GM23338 (cell line): Measurements from ENCODE around the gene ZNF808. TPM values are rescaled to one million over a fixed set of nuclear protein-coding genes. Genes with fewer than 3 reads are reported as not detected.
"Not testable (repeated sequence)": the region's sequence is repeated elsewhere in the genome, so short reads cannot be mapped to it uniquely, and the experiment has no call there.

Source experiments
- ATAC-seq: fragments of 200-7000 bp; cut with Tn5 transposase; 3 replicates; pipeline ENCODE4 v1.9.1; 2020
- DNase-seq: peaks from one replicate; pipeline ENCODE4 v3.0.0-alpha.2; 2015; ENCODE audit warnings: low spot score
- H2AFZ ChIP-seq: fragments of 200-600 bp; sonication (generic); 2 replicates; pipeline ENCODE4 v1.8.0; 2016; ENCODE audit warnings: antibody characterized with exemption, mild to moderate bottlenecking, moderate library complexity
- H3F3A ChIP-seq: fragments of 200-600 bp; sonication (generic); replicated peaks from 2 replicates; pipeline ENCODE4 v1.8.0; 2017; ENCODE audit warnings: antibody characterized with exemption, mixed run types, low read depth
- H3K27ac ChIP-seq: fragments of 200-600 bp; sonication (generic); 2 replicates; pipeline ENCODE4 v1.6.1; 2016; ENCODE audit warnings: low read depth
- H3K27me3 ChIP-seq: fragments of 200-600 bp; sonication (generic); 2 replicates; pipeline ENCODE4 v1.8.0; 2016; ENCODE audit warnings: mild to moderate bottlenecking, mixed run types, moderate library complexity; ENCODE audit not compliant: insufficient read depth
- H3K36me3 ChIP-seq: fragments of 200-600 bp; sonication (generic); 2 replicates; pipeline ENCODE4 v1.8.0; 2016; ENCODE audit warnings: mild to moderate bottlenecking; ENCODE audit not compliant: insufficient read depth
- H3K4me1 ChIP-seq: fragments of 200-600 bp; sonication (generic); 2 replicates; pipeline ENCODE4 v1.8.0; 2016; ENCODE audit warnings: mild to moderate bottlenecking, moderate library complexity; ENCODE audit not compliant: insufficient read depth
- H3K4me2 ChIP-seq: fragments of 200-600 bp; sonication (generic); 2 replicates; pipeline ENCODE4 v1.7.1; 2017; ENCODE audit warnings: mixed run types
- H3K4me3 ChIP-seq: fragments of 200-600 bp; sonication (generic); 2 replicates; pipeline ENCODE4 v1.6.1; 2016; ENCODE audit warnings: mixed run types
- H3K79me2 ChIP-seq: fragments of 200-600 bp; sonication (generic); replicated peaks from 2 replicates; pipeline ENCODE4 v1.8.0; 2017; ENCODE audit warnings: mild to moderate bottlenecking; ENCODE audit not compliant: insufficient read depth
- H3K9me2 ChIP-seq: fragments of 200-600 bp; sonication (generic); 2 replicates; pipeline ENCODE4 v1.8.0; 2017; ENCODE audit not compliant: insufficient read depth
- H4K20me1 ChIP-seq: fragments of 200-600 bp; sonication (generic); replicated peaks from 2 replicates; pipeline ENCODE4 v1.8.0; 2017; ENCODE audit warnings: mild to moderate bottlenecking; ENCODE audit not compliant: insufficient read depth
- H3K27ac Mint-ChIP-seq: 2 replicates; pipeline ENCODE4 v1.8.0; 2020; ENCODE audit warnings: inconsistent platforms, mild to moderate bottlenecking, moderate library complexity, mixed read lengths
- H3K27me3 Mint-ChIP-seq: 3 replicates; pipeline ENCODE4 v1.8.0; 2022; ENCODE audit warnings: low read depth, mild to moderate bottlenecking, moderate library complexity, mixed read lengths, inconsistent platforms; ENCODE audit not compliant: insufficient read depth, poor library complexity
- H3K36me3 Mint-ChIP-seq: 3 replicates; pipeline ENCODE4 v1.8.0; 2021; ENCODE audit warnings: low read depth, mild to moderate bottlenecking, inconsistent platforms, moderate library complexity, mixed read lengths
- H3K4me1 Mint-ChIP-seq: 3 replicates; pipeline ENCODE4 v1.8.0; 2020; ENCODE audit warnings: mild to moderate bottlenecking, inconsistent platforms, mixed read lengths
- H3K4me3 Mint-ChIP-seq: 3 replicates; pipeline ENCODE4 v1.8.0; 2021; ENCODE audit warnings: moderate library complexity, mild to moderate bottlenecking, inconsistent platforms, mixed read lengths
- H3K9me3 Mint-ChIP-seq: 3 replicates; pipeline ENCODE4 v1.8.0; 2020; ENCODE audit warnings: moderate library complexity, mild to moderate bottlenecking, inconsistent platforms, mixed read lengths
- NANOG ChIP-seq: IDR thresholded peaks from 2 replicates; pipeline ENCODE4 v1.6.1; 2016; ENCODE audit warnings: antibody characterized with exemption, borderline replicate concordance
- POLR2AphosphoS5 ChIP-seq: IDR thresholded peaks from 2 replicates; pipeline ENCODE4 v1.6.1; 2016; ENCODE audit warnings: antibody characterized with exemption, low read depth
- polyA plus RNA-seq: library from polyadenylated mRNA; unstranded; fragments of >200 nt; fragmentation: Nextera tagmentation; extraction: Ambion mirVana; gene quantifications from 2 replicates; pipeline ENCODE4 v1.2.1, GENCODE V29; 2016
- total RNA-seq: library from RNA; depleted of rRNA; stranded (reverse); fragments of >200 nt; shearing (Covaris generic); gene quantifications from 2 replicates; pipeline ENCODE4 v1.2.3, GENCODE V29; 2014
- TF ChIP-seq, protein P1 (sequence below), 2 experiments: fragments of 200-600 bp in 1 of 2; sonication (generic) in 1 of 2; conservative IDR thresholded peaks; 2 replicates each; pipeline versions ENCODE4 v1.5.1 to v1.6.1; 2016 to 2017; ENCODE audit warnings: antibody characterized with exemption in 2 of 2, low read depth in 2 of 2, mild to moderate bottlenecking in 2 of 2, moderate library complexity in 1 of 2
- TF ChIP-seq, protein P2 (sequence below): IDR thresholded peaks from 2 replicates; pipeline ENCODE4 v1.6.1; 2016; ENCODE audit warnings: antibody characterized with exemption

The ZNF808 gene
- total and polyA plus RNA-seq, 2 experiments from 2014 or later: 10.5 to 32.1 TPM

DNA sequence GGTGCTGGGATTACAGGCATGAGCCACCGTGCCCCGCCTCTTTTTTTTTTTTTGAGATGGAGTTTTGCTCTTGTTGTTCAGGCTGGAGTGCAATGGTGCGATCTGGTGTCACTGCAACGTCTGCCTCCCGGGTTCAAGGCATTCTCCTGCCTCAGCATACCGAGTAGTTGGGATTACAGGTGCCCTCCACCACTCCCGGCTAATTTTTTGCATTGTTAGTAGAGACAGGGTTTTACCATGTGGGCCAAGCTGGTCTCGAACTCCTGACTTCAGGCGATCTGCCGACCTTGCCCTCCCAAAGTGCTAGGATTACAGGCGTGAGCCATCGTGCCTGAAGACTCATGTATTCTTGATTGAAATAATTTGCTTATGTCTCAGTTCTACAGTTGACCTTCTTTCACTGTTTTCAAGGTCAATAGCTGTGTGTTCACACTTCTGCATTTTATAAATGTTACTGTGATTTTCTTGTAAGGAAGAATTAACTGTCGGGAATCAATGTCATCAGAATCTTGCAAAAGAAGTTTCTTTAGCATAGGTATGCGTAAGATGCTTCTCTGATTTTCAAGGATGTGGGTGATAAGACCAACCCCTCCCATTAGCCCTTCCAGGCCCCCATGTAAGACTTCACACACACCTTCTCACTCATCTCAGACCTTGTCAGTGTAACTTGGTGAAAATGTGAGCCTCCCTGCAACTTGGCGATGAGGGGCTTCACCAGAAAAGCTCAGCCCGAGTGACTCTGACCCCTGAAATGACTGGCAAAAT, 29.9 kb downstream of the ZNF808 start:
- no peak overlapping the region for H3K4me3 ChIP-seq
- no peak overlapping the region for H3K4me3 Mint-ChIP-seq
- peaks cover 31% of the 10 kb centered on the region for H3K36me3 ChIP-seq

DNA sequence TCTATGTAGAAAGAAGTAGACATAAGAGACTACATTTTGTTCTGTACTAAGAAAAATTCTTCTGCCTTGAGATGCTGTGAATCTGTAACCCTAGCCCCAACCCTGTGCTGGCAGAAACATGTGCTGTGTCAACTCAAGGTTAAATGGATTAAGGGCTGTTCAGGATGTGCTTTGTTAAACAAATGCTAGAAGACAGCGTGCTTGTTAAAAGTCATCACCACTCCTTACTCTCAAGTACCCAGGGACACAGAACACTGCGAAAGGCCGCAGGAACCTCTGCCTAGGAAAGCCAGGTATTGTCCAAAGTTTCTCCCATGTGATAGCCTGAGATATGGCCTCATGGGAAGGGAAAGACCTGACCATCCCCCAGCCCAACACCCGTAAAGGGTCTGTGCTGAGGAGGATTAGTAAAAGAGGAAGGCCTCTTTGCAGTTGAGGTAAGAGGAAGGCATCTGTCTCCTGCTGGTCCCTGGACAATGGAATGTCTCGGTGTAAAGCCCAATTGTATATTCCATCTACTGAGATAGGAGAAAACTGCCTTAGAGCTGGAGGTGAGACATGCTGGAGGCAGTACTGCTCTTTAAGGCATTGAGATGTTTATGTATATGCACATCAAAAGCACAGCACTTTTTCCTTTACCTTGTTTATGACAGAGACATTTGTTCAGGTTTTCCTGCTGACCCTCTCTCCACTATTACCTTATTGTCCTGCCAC, 31.4 kb downstream of the ZNF808 start:
- H4K20me1 ChIP-seq, H2AFZ ChIP-seq, H3K4me3 Mint-ChIP-seq, H3K27me3 ChIP-seq, ATAC-seq, H3K27me3 Mint-ChIP-seq, H3F3A ChIP-seq, H3K9me2 ChIP-seq, H3K79me2 ChIP-seq: not testable (repeated sequence)
- Histone ChIP-seq H3K4me3 (peak overlapping the region; percentile 1; the same call in 1 of the 2 replicates), H3K27ac (peak overlapping the region; percentile 97), H3K4me1 (peaks cover 15% of the 10 kb centered on the region), H3K4me2 (peak overlapping the region; percentile 65), H3K36me3 (peaks cover 19% of the 10 kb centered on the region)
- DNase-seq: peak; percentile 78
- Mint-ChIP-seq H3K4me1 (peaks cover 14% of the 10 kb centered on the region), H3K36me3 (peaks cover 58% of the 10 kb centered on the region), H3K9me3 (peaks cover 41% of the 10 kb centered on the region), H3K27ac (peak overlapping the region; percentile 81)

More for the DNA sequence above, 29.9 kb downstream of the ZNF808 start:
- no peaks in the 10 kb centered on the region; the same call in 1 of the 2 replicates for H4K20me1 ChIP-seq
- Mint-ChIP-seq H3K9me3 (peaks cover 53% of the 10 kb centered on the region), H3K27ac (no peak overlapping the region), H3K27me3 (no peaks in the 10 kb centered on the region), H3K36me3 (peaks cover 67% of the 10 kb centered on the region), H3K4me1 (peaks cover 14% of the 10 kb centered on the region)
- peak overlapping the region; percentile 97; the same call in 1 of the 2 replicates for H3K27ac ChIP-seq
- no peaks in the 10 kb centered on the region for H3K27me3 ChIP-seq
- DNase-seq (no peak), ATAC-seq (no peak)
- peaks cover 10% of the 10 kb centered on the region; the same call in 1 of the 2 replicates for H3F3A ChIP-seq
- peaks cover 15% of the 10 kb centered on the region for H3K4me1 ChIP-seq
- 0 out of 2 replicates have a peak, but pooled peaks cover 3% of the 10 kb centered on the region for H3K79me2 ChIP-seq
- no peak overlapping the region for H2AFZ ChIP-seq
- H3K4me2 ChIP-seq: no peak overlapping the region
- TF ChIP-seq, protein P1, sequence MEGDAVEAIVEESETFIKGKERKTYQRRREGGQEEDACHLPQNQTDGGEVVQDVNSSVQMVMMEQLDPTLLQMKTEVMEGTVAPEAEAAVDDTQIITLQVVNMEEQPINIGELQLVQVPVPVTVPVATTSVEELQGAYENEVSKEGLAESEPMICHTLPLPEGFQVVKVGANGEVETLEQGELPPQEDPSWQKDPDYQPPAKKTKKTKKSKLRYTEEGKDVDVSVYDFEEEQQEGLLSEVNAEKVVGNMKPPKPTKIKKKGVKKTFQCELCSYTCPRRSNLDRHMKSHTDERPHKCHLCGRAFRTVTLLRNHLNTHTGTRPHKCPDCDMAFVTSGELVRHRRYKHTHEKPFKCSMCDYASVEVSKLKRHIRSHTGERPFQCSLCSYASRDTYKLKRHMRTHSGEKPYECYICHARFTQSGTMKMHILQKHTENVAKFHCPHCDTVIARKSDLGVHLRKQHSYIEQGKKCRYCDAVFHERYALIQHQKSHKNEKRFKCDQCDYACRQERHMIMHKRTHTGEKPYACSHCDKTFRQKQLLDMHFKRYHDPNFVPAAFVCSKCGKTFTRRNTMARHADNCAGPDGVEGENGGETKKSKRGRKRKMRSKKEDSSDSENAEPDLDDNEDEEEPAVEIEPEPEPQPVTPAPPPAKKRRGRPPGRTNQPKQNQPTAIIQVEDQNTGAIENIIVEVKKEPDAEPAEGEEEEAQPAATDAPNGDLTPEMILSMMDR (conservative IDR thresholded peaks at IDR 0.05; ENCODE audit: low read depth in 2 of 2): no peak
- TF ChIP-seq NANOG (no peak), POLR2AphosphoS5 (no peak)
- TF ChIP-seq, protein P2, sequence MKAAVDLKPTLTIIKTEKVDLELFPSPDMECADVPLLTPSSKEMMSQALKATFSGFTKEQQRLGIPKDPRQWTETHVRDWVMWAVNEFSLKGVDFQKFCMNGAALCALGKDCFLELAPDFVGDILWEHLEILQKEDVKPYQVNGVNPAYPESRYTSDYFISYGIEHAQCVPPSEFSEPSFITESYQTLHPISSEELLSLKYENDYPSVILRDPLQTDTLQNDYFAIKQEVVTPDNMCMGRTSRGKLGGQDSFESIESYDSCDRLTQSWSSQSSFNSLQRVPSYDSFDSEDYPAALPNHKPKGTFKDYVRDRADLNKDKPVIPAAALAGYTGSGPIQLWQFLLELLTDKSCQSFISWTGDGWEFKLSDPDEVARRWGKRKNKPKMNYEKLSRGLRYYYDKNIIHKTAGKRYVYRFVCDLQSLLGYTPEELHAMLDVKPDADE: no peak
- no peaks in the 10 kb centered on the region for H3K9me2 ChIP-seq

DNA sequence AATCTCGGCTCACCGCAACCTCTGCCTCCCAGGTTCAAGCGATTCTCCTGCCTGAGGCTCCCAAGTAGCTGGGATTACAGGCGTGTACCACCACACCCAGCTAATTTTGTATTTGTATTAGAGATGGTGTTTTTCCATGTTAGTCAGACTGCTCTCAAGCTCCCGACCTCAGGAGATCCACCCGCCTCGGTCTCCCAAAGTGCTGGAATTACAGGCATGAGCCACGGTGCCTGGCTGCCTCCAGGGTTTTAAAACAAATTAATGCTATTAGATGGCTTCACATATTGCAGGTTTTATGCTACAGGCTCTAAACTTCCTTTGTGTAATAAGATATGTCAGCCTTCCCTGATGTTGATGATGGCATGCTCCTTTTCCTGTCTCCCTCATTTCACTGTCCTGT, 34.1 kb downstream of the ZNF808 start:
- not testable (repeated sequence) for H3K27ac Mint-ChIP-seq, H3K36me3 ChIP-seq, H3K9me2 ChIP-seq, H3K27ac ChIP-seq, H3K79me2 ChIP-seq, H4K20me1 ChIP-seq, H3F3A ChIP-seq, H3K27me3 ChIP-seq, H2AFZ ChIP-seq, H3K4me2 ChIP-seq, H3K4me3 ChIP-seq, H3K27me3 Mint-ChIP-seq, DNase-seq, ATAC-seq, H3K4me3 Mint-ChIP-seq
- Mint-ChIP-seq H3K4me1 (peaks cover 27% of the 10 kb centered on the region), H3K36me3 (peaks cover 33% of the 10 kb centered on the region), H3K9me3 (peaks cover 16% of the 10 kb centered on the region; the same call in 2 of the 3 replicates)
- peaks cover 28% of the 10 kb centered on the region for H3K4me1 ChIP-seq
